Measurements from ENCODE around the gene TMBIM1. TPM values are rescaled to one million over a fixed set of nuclear protein-coding genes. Genes with fewer than 3 reads are reported as not detected.

TMBIM1 gene
- polyA plus RNA-seq, 1 of the 3 experiments (the other 2 are of a cell fraction), result 7.8 TPM

GRCh38 chr2:218282173-218282991, 9.9 kb downstream of the TMBIM1 start:
- peak overlapping the region; percentile 49 to 81; a peak in 3 of 4 replicates for H3K27ac ChIP-seq (ENCODE audit: low read depth in 2 of 2, low read length in 1 of 2)
- peaks cover 9 to 37% of the 10 kb centered on the region in 2 experiments; a peak in 3 of 4 replicates for H3K4me1 ChIP-seq (ENCODE audit: control insufficient read depth in 1 of 2, insufficient read depth in 2 of 2, low read depth in 1 of 2, low read length in 1 of 2)
- DNase-seq, result peak; percentile 65
- H3K9me3 ChIP-seq, result no peaks in the 10 kb centered on the region
- no peak overlapping the region for H3K9ac ChIP-seq
- H3K4me2 ChIP-seq, result no peak overlapping the region
- H2AFZ ChIP-seq (ENCODE audit: low read depth), result no peak overlapping the region
- ChIA-PET POLR2A (interaction anchor here (0.5 to 1.2 kb wide), 2 partner anchors 73 to 114 kb away, joined by 3 to 4 read pairs; no protein-coding TSS in a partner anchor), CTCF (interaction anchor here (0.9 to 5.3 kb wide), 7 partner anchors 9 to 114 kb away, joined by 3 to 47 read pairs (median 7); partner anchors contain the start of genes CATIP and PNKD)
- 46% methylated on average over 10 of the region's 17 CpGs for WGBS (ENCODE audit: low lambda C conversion rate)
- no peak for TF ChIP-seq FOXJ3 (CRISPR knock-in tag; IDR thresholded peaks at IDR 0.05)
- TF ChIP-seq, protein P1, sequence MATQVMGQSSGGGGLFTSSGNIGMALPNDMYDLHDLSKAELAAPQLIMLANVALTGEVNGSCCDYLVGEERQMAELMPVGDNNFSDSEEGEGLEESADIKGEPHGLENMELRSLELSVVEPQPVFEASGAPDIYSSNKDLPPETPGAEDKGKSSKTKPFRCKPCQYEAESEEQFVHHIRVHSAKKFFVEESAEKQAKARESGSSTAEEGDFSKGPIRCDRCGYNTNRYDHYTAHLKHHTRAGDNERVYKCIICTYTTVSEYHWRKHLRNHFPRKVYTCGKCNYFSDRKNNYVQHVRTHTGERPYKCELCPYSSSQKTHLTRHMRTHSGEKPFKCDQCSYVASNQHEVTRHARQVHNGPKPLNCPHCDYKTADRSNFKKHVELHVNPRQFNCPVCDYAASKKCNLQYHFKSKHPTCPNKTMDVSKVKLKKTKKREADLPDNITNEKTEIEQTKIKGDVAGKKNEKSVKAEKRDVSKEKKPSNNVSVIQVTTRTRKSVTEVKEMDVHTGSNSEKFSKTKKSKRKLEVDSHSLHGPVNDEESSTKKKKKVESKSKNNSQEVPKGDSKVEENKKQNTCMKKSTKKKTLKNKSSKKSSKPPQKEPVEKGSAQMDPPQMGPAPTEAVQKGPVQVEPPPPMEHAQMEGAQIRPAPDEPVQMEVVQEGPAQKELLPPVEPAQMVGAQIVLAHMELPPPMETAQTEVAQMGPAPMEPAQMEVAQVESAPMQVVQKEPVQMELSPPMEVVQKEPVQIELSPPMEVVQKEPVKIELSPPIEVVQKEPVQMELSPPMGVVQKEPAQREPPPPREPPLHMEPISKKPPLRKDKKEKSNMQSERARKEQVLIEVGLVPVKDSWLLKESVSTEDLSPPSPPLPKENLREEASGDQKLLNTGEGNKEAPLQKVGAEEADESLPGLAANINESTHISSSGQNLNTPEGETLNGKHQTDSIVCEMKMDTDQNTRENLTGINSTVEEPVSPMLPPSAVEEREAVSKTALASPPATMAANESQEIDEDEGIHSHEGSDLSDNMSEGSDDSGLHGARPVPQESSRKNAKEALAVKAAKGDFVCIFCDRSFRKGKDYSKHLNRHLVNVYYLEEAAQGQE (IDR thresholded peaks at IDR 0.05; ENCODE audit: low read depth, low read length), result no peak
- no peak for TF ChIP-seq MXI1 (IDR thresholded peaks at IDR 0.05; ENCODE audit: low read depth, low read length)
- no peak for TF ChIP-seq USF2 (IDR thresholded peaks at IDR 0.05; ENCODE audit: borderline replicate concordance, low read depth, low read length)
- TF ChIP-seq ELF1 (IDR thresholded peaks at IDR 0.05), result no peak
- no peak for TF ChIP-seq GABPA (IDR thresholded peaks at IDR 0.05; ENCODE audit: low read depth)
- H3K4me3 ChIP-seq (ENCODE audit: low read depth in 2 of 2, low read length in 1 of 2), result no peak overlapping the region
- H3K79me2 ChIP-seq (ENCODE audit: insufficient read depth), result 0 out of 2 replicates have a peak, but pooled peaks cover 3% of the 10 kb centered on the region
- H3K9me2 ChIP-seq, result no peaks in the 10 kb centered on the region
- peaks cover 0 to 4% of the 10 kb centered on the region in 2 experiments for H3K36me3 ChIP-seq (replicated peaks in 1 of 2; ENCODE audit: control insufficient read depth in 1 of 2, insufficient read depth in 2 of 2, low read length in 1 of 2)
- peaks cover 10% of the 10 kb centered on the region for H3F3A ChIP-seq (replicated peaks; ENCODE audit: insufficient read depth)
- no peaks in the 10 kb centered on the region for H4K20me1 ChIP-seq (ENCODE audit: insufficient read depth)
- H3K27me3 ChIP-seq (ENCODE audit: insufficient read depth), result no peaks in the 10 kb centered on the region

DNA sequence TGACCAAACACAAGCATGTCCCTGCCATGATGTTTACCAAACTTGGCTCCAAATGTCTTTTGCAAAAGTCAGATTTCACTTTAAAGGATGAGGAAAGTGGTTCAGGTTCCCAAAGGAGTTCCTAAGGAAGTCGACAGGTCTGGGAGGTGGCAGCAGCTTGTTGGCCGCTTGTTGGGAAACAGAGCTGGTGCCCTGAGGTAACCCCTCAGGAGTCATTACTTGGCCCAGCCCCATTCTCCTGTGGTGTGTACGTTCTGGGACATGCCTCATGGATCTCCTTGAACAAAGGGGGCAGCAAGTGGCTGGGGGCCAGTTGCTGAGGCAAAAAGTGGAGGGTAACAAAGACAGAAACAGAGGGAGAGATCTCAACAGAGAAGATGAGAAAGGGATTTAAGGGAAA, 10.9 kb downstream of the TMBIM1 start:
- H3K9me2 ChIP-seq, result no peaks in the 10 kb centered on the region
- H3K27me3 ChIP-seq (ENCODE audit: insufficient read depth), result no peaks in the 10 kb centered on the region
- peak overlapping the region in 1 of 2 experiments; percentile 81; a peak in 1 of 4 replicates for H3K27ac ChIP-seq (ENCODE audit: low read depth in 2 of 2, low read length in 1 of 2)
- 85% methylated on average over 3 of the region's 3 CpGs for WGBS (ENCODE audit: low lambda C conversion rate)
- H3K9ac ChIP-seq, result no peak overlapping the region
- H3K4me3 ChIP-seq (ENCODE audit: low read depth in 2 of 2, low read length in 1 of 2), result no peak overlapping the region
- peaks cover 0 to 9% of the 10 kb centered on the region in 2 experiments for H3K36me3 ChIP-seq (replicated peaks in 1 of 2; ENCODE audit: control insufficient read depth in 1 of 2, insufficient read depth in 2 of 2, low read length in 1 of 2)
- 0 out of 2 replicates have a peak, but pooled peaks cover 3% of the 10 kb centered on the region for H3K79me2 ChIP-seq (ENCODE audit: insufficient read depth)
- POLR2A ChIA-PET, result no interaction called here
- no peak overlapping the region for H3K4me2 ChIP-seq
- H4K20me1 ChIP-seq (ENCODE audit: insufficient read depth), result no peaks in the 10 kb centered on the region
- no peaks in the 10 kb centered on the region for H3K9me3 ChIP-seq
- peaks cover 2% of the 10 kb centered on the region for H3F3A ChIP-seq (replicated peaks; ENCODE audit: insufficient read depth)
- peaks cover 7 to 29% of the 10 kb centered on the region in 2 experiments; a peak in 3 of 4 replicates for H3K4me1 ChIP-seq (ENCODE audit: control insufficient read depth in 1 of 2, insufficient read depth in 2 of 2, low read depth in 1 of 2, low read length in 1 of 2)
- H2AFZ ChIP-seq (ENCODE audit: low read depth), result no peak overlapping the region
- CTCF ChIA-PET, result interaction anchor here (0.9 to 2.3 kb wide), 5 partner anchors 8 to 115 kb away, joined by 3 to 10 read pairs (median 7); no protein-coding TSS in a partner anchor
- no peak for TF ChIP-seq SMC3 (IDR thresholded peaks at IDR 0.05; ENCODE audit: low read depth, low read length)
- no peak for TF ChIP-seq POLR2AphosphoS5 (IDR thresholded peaks at IDR 0.05; ENCODE audit: low read depth, low read length)
- no peak for TF ChIP-seq JUND (IDR thresholded peaks at IDR 0.05)
- no peak for TF ChIP-seq GABPA (IDR thresholded peaks at IDR 0.05; ENCODE audit: low read depth)
- TF ChIP-seq SIN3A (IDR thresholded peaks at IDR 0.05; ENCODE audit: borderline replicate concordance, low read depth, low read length), result no peak
- no peak for TF ChIP-seq RXRA (IDR thresholded peaks at IDR 0.05; ENCODE audit: borderline replicate concordance, low read depth)
- TF ChIP-seq, protein P2, sequence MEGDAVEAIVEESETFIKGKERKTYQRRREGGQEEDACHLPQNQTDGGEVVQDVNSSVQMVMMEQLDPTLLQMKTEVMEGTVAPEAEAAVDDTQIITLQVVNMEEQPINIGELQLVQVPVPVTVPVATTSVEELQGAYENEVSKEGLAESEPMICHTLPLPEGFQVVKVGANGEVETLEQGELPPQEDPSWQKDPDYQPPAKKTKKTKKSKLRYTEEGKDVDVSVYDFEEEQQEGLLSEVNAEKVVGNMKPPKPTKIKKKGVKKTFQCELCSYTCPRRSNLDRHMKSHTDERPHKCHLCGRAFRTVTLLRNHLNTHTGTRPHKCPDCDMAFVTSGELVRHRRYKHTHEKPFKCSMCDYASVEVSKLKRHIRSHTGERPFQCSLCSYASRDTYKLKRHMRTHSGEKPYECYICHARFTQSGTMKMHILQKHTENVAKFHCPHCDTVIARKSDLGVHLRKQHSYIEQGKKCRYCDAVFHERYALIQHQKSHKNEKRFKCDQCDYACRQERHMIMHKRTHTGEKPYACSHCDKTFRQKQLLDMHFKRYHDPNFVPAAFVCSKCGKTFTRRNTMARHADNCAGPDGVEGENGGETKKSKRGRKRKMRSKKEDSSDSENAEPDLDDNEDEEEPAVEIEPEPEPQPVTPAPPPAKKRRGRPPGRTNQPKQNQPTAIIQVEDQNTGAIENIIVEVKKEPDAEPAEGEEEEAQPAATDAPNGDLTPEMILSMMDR (IDR thresholded peaks at IDR 0.05), result no peak
- no peak for TF ChIP-seq TEAD4 (IDR thresholded peaks at IDR 0.05; ENCODE audit: borderline replicate concordance, insufficient read depth)
- no peak for TF ChIP-seq NFIC (IDR thresholded peaks at IDR 0.05; ENCODE audit: borderline replicate concordance)
- TF ChIP-seq EZH2phosphoT487 (IDR thresholded peaks at IDR 0.05; ENCODE audit: borderline replicate concordance, low read depth), result no peak
- no peak for DNase-seq
